GM23338 (cell line): ENCODE results near the gene CLCN4. TPM values are rescaled to one million over a fixed set of nuclear protein-coding genes. Genes with fewer than 3 reads are reported as not detected.

Experiments
- ATAC-seq: fragments of 200-7000 bp; cut with Tn5 transposase; 3 replicates; pipeline ENCODE4 v1.9.1; 2020
- DNase-seq: peaks from one replicate; pipeline ENCODE4 v3.0.0-alpha.2; 2015; ENCODE audit warnings: low spot score
- H2AFZ ChIP-seq: fragments of 200-600 bp; sonication (generic); 2 replicates; pipeline ENCODE4 v1.8.0; 2016; ENCODE audit warnings: antibody characterized with exemption, mild to moderate bottlenecking, moderate library complexity
- H3F3A ChIP-seq: fragments of 200-600 bp; sonication (generic); replicated peaks from 2 replicates; pipeline ENCODE4 v1.8.0; 2017; ENCODE audit warnings: antibody characterized with exemption, mixed run types, low read depth
- H3K27ac ChIP-seq: fragments of 200-600 bp; sonication (generic); 2 replicates; pipeline ENCODE4 v1.6.1; 2016; ENCODE audit warnings: low read depth
- H3K27me3 ChIP-seq: fragments of 200-600 bp; sonication (generic); 2 replicates; pipeline ENCODE4 v1.8.0; 2016; ENCODE audit warnings: mild to moderate bottlenecking, mixed run types, moderate library complexity; ENCODE audit not compliant: insufficient read depth
- H3K36me3 ChIP-seq: fragments of 200-600 bp; sonication (generic); 2 replicates; pipeline ENCODE4 v1.8.0; 2016; ENCODE audit warnings: mild to moderate bottlenecking; ENCODE audit not compliant: insufficient read depth
- H3K4me1 ChIP-seq: fragments of 200-600 bp; sonication (generic); 2 replicates; pipeline ENCODE4 v1.8.0; 2016; ENCODE audit warnings: mild to moderate bottlenecking, moderate library complexity; ENCODE audit not compliant: insufficient read depth
- H3K4me2 ChIP-seq: fragments of 200-600 bp; sonication (generic); 2 replicates; pipeline ENCODE4 v1.7.1; 2017; ENCODE audit warnings: mixed run types
- H3K4me3 ChIP-seq: fragments of 200-600 bp; sonication (generic); 2 replicates; pipeline ENCODE4 v1.6.1; 2016; ENCODE audit warnings: mixed run types
- H3K79me2 ChIP-seq: fragments of 200-600 bp; sonication (generic); replicated peaks from 2 replicates; pipeline ENCODE4 v1.8.0; 2017; ENCODE audit warnings: mild to moderate bottlenecking; ENCODE audit not compliant: insufficient read depth
- H3K9me2 ChIP-seq: fragments of 200-600 bp; sonication (generic); 2 replicates; pipeline ENCODE4 v1.8.0; 2017; ENCODE audit not compliant: insufficient read depth
- H4K20me1 ChIP-seq: fragments of 200-600 bp; sonication (generic); replicated peaks from 2 replicates; pipeline ENCODE4 v1.8.0; 2017; ENCODE audit warnings: mild to moderate bottlenecking; ENCODE audit not compliant: insufficient read depth
- H3K27ac Mint-ChIP-seq: 2 replicates; pipeline ENCODE4 v1.8.0; 2020; ENCODE audit warnings: inconsistent platforms, mild to moderate bottlenecking, moderate library complexity, mixed read lengths
- H3K27me3 Mint-ChIP-seq: 3 replicates; pipeline ENCODE4 v1.8.0; 2022; ENCODE audit warnings: low read depth, mild to moderate bottlenecking, moderate library complexity, mixed read lengths, inconsistent platforms; ENCODE audit not compliant: insufficient read depth, poor library complexity
- H3K36me3 Mint-ChIP-seq: 3 replicates; pipeline ENCODE4 v1.8.0; 2021; ENCODE audit warnings: low read depth, mild to moderate bottlenecking, inconsistent platforms, moderate library complexity, mixed read lengths
- H3K4me1 Mint-ChIP-seq: 3 replicates; pipeline ENCODE4 v1.8.0; 2020; ENCODE audit warnings: mild to moderate bottlenecking, inconsistent platforms, mixed read lengths
- H3K4me3 Mint-ChIP-seq: 3 replicates; pipeline ENCODE4 v1.8.0; 2021; ENCODE audit warnings: moderate library complexity, mild to moderate bottlenecking, inconsistent platforms, mixed read lengths
- H3K9me3 Mint-ChIP-seq: 3 replicates; pipeline ENCODE4 v1.8.0; 2020; ENCODE audit warnings: moderate library complexity, mild to moderate bottlenecking, inconsistent platforms, mixed read lengths
- CREB1 ChIP-seq: fragments of 250-450 bp; sonication (Bioruptor Pico); IDR thresholded peaks from 2 replicates; pipeline ENCODE4 v1.5.0; 2020; ENCODE audit warnings: low read depth, mild to moderate bottlenecking, moderate library complexity
- POLR2AphosphoS5 ChIP-seq: IDR thresholded peaks from 2 replicates; pipeline ENCODE4 v1.6.1; 2016; ENCODE audit warnings: antibody characterized with exemption, low read depth
- REST ChIP-seq: IDR thresholded peaks from one replicate; pipeline ENCODE4 v1.6.1; 2018; ENCODE audit warnings: antibody characterized with exemption; ENCODE audit not compliant: unreplicated experiment
- ZNF114 ChIP-seq: fragments of 250-450 bp; sonication (Bioruptor Pico); IDR thresholded peaks from 2 replicates; pipeline ENCODE4 v1.5.0; 2020; ENCODE audit warnings: mild to moderate bottlenecking, moderate library complexity
- ZNF462 ChIP-seq: fragments of 250-450 bp; sonication (Bioruptor Pico); IDR thresholded peaks from 2 replicates; pipeline ENCODE4 v1.5.0; 2020; ENCODE audit warnings: mild to moderate bottlenecking, moderate library complexity
- polyA plus RNA-seq: library from polyadenylated mRNA; unstranded; fragments of >200 nt; fragmentation: Nextera tagmentation; extraction: Ambion mirVana; gene quantifications from 2 replicates; pipeline ENCODE4 v1.2.1, GENCODE V29; 2016
- total RNA-seq: library from RNA; depleted of rRNA; stranded (reverse); fragments of >200 nt; shearing (Covaris generic); gene quantifications from 2 replicates; pipeline ENCODE4 v1.2.3, GENCODE V29; 2014
- TF ChIP-seq, protein P1 (sequence below): IDR thresholded peaks from 2 replicates; pipeline ENCODE4 v1.6.1; 2016; ENCODE audit warnings: antibody characterized with exemption

The CLCN4 gene
- total and polyA plus RNA-seq, 2 experiments from 2014 or later, result 1.2 to 4.9 TPM

DNA sequence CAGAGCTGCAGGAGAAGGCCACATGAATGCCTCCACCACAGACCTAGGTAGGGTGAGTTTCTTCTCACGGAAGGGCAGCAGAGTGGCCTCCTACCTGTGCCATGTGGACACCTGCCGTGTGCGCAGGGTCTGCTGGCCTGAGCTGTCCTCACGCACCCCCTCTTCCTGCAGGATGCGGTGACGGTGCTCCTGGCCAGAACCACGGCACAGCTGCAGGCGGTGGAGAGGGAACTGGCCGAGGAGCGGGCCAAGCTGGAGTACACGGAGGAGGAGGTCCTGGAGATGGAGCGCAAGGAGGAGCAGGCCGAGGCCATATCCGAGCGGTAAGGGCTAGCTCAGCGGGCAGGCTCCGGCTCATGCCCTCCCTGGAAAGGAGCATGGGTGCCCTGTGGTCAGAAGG, 28.4 kb upstream of the CLCN4 start:
- no peaks in the 10 kb centered on the region for H3K9me3 Mint-ChIP-seq
- Histone ChIP-seq H3K79me2 (no peaks in the 10 kb centered on the region), H2AFZ (no peak overlapping the region), H3K36me3 (no peaks in the 10 kb centered on the region), H3K4me1 (peaks cover 12% of the 10 kb centered on the region; the same call in 1 of the 2 replicates), H3K27ac (no peak overlapping the region), H3K9me2 (no peaks in the 10 kb centered on the region), H3K4me3 (no peak overlapping the region), H4K20me1 (no peaks in the 10 kb centered on the region), H3K4me2 (no peak overlapping the region), H3F3A (no peaks in the 10 kb centered on the region), H3K27me3 (no peaks in the 10 kb centered on the region)
- peaks cover 73% of the 10 kb centered on the region for H3K36me3 Mint-ChIP-seq
- DNase-seq (no peak), ATAC-seq (no peak)
- peaks cover 13% of the 10 kb centered on the region for H3K27me3 Mint-ChIP-seq
- H3K4me1 Mint-ChIP-seq, result peaks cover 12% of the 10 kb centered on the region
- no peak for TF ChIP-seq ZNF114
- no peak for TF ChIP-seq CREB1 (CRISPR knock-in tag)
- TF ChIP-seq ZNF462 (CRISPR knock-in tag), result no peak
- TF ChIP-seq, protein P1, sequence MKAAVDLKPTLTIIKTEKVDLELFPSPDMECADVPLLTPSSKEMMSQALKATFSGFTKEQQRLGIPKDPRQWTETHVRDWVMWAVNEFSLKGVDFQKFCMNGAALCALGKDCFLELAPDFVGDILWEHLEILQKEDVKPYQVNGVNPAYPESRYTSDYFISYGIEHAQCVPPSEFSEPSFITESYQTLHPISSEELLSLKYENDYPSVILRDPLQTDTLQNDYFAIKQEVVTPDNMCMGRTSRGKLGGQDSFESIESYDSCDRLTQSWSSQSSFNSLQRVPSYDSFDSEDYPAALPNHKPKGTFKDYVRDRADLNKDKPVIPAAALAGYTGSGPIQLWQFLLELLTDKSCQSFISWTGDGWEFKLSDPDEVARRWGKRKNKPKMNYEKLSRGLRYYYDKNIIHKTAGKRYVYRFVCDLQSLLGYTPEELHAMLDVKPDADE, result no peak
- TF ChIP-seq REST, result no peak
- no peak for TF ChIP-seq POLR2AphosphoS5
- H3K27ac Mint-ChIP-seq, result no peak overlapping the region
- H3K4me3 Mint-ChIP-seq, result no peak overlapping the region
